IPS DF 4.7 (cell line): Measurements from ENCODE around the gene POLR1E.

Experiments
- DNase-seq: peaks from one replicate; pipeline ENCODE4 v3.0.0-alpha.2; 2013; ENCODE audit warnings: low spot score; ENCODE audit errors: extremely low read depth

POLR1E gene, protein sequence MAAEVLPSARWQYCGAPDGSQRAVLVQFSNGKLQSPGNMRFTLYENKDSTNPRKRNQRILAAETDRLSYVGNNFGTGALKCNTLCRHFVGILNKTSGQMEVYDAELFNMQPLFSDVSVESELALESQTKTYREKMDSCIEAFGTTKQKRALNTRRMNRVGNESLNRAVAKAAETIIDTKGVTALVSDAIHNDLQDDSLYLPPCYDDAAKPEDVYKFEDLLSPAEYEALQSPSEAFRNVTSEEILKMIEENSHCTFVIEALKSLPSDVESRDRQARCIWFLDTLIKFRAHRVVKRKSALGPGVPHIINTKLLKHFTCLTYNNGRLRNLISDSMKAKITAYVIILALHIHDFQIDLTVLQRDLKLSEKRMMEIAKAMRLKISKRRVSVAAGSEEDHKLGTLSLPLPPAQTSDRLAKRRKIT

DNA sequence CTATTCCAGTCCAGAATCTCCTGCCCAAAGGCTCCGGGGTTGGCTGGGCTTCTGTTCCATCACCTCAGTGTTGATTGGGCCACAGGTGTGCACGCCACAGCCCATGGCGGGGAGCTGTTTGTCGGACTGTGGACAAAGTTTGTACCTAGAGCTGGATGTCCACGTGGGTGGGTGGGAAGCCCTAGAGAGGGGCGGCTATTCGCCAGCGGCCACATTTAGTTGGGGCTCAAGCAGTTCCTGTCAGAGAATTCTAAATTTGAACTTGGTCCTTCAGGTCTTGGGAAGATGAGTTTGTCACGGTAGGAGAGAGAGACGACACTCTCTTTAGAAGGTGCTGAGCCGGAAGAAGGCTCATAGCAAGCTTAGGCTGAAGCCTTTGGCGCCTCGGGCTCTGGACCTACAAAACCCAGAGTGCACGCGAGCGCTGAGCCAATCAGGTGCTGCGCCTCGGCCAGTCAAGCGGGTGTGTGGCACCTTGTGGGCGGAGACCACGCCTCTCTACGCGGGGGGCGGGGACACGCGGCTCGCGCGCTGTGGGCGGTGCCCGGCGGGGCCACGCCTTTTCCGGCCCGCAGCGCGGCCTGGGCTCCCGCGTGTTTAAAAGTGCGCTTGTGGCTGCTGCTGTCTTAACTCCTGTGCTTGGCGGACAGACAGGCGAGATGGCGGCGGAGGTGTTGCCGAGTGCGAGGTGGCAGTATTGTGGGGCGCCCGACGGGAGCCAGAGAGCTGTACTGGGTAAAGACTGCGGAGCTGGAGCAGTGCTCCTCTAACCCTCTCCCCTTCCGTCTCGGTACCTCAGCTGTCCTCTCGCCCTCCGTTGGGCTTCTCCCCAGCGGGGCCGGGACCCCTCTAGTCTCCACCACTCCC lies at the start of gene POLR1E:
Gene POLR1E (plus strand): TSS at position 560 of the 867 bp plus-strand sequence. CDS start 100 bp downstream, at position 660.
- DNase-seq: no peak

DNA sequence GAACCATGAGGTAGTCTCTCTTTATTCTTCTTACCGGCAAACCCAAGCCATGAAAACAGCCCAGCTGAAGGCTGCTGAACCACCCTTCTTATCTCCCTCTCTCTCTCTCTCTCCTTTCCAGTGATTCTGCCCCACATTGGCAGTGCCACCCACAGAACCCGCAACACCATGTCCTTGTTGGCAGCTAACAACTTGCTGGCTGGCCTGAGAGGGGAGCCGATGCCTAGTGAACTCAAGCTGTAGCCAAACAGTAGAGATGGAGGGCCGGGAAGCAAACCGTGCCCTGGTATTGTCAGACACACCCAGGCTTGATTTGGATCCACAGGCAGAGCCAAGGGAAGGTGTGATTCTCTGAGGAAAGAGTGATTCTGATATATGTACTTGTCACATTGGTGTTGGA lies 49.2 kb upstream of the POLR1E start:
- DNase-seq: no peak

DNA sequence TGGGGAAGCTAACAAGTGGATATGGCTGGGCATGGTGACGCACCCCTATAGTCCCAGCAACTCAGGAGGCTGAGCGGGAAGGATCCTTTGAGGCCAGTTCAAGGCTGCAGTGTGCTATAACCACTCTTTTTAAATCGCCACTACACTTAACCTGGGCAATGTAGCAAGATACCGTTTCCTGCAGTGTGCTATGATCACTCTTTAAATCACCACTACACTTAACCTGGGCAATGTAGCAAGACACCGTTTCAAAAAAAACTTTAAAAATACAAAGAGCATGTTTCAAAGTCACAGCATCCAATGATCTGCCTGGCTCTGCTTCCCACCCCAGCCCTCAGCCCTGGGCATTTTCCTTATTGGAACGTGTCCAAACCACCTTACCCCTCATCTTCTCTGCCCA lies 48.7 kb upstream of the POLR1E start:
- DNase-seq: no peak

DNA sequence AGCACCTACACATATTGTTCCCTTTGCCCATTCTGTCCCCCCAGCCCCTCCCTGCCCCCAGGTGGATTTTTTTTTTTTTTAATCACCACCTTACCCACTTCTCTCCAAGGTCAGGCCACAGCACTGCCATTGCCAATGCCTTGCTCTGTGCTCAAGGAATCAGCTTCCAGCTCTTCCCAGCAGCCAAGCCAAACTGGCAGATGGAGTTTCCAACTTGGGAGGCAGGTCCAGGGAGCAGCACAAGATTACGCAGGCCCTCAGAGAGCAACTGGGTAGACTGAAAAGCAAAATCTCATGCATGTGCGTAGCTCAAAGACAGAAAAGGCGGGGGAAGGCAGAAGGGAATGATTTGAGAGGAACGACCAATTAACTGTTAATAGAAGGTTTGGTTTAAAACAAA lies 48.1 kb upstream of the POLR1E start:
- DNase-seq: no peak

DNA sequence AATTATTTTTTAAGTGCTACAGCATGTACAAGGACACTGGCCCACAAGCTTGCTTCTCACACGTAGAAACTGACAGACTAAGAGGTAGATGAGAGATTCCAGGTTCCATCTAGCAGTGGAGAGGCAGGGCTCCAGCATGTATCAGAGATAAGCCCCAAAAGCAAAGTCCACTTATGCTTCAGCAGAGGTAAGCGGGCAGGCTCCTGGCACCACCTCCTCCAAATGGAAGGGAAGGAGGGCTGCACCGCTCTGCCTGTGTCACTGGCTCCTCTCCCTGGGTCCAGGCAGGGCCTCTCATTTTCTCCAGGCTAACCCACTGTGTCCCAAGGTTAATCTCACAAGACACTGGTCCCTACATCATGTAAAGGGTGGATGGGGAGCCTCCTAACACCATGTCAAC lies 47.4 kb upstream of the POLR1E start:
- DNase-seq: no peak

DNA sequence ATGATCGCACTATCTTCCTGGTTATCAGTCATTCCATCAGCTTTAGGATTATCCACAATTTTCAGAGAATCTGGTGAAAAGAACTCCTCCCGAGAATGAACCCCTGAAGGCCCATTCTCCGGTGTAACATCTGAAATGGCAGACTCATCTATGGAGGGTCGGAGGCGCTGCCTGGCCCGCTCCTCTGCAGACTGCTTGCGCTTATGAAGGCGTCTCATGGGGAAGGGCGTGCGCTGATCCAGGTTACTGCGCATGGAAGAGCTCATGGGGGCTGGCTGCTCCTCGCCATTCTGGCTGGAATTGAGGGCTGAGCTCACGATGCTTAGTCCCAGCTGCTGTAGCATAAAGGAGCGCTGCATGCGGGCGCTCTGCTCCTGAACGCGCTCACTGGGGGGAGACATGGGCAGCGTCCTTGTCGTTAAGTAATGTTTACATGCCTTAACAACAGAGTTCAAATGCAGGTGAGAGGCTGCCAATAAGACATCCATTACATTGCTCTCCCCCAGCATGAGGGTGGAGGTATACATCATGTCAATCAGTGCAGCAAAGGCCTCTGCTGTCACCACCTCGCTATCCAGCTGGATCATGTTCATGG lies 43.9 kb upstream of the POLR1E start:
- DNase-seq: no peak

DNA sequence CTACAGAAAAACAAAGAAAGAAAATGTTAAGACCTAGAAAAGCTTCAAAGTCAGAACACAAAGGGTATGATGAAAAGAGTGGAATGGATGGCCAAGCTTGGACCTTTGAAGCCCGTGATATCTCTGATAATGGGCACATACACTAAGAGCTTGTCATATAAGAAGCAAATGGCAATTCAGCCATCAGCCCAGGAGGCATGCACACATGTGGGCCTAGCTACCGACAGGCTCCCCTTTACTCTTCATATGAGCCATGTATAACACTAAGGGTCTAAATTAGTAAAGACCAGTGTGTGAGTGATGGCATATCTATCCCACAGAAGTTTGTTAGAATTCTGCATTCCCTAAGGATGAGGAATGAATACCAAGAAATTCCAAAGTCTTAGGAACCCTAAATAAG lies 43.2 kb upstream of the POLR1E start:
- DNase-seq: no peak

DNA sequence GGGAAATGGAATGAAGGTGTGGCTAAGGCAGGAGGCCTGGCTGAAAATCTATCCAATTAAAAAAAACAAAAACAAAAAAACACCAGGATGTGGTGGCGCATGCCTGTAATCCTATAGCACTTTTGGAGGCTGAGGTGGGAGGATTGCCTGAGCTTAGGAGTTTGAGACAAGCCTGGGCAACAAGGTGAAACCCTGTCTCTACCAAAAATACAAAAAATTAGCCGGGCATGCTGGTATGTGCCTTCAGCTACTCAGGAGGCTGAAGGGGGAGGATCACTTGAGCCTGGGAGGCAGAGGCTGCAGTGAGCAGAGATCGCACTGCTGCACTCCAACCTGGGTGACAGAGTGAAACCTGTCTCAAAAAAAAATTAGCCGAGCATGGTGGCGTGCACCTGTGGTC lies 42.2 kb upstream of the POLR1E start:
- no peak for DNase-seq

DNA sequence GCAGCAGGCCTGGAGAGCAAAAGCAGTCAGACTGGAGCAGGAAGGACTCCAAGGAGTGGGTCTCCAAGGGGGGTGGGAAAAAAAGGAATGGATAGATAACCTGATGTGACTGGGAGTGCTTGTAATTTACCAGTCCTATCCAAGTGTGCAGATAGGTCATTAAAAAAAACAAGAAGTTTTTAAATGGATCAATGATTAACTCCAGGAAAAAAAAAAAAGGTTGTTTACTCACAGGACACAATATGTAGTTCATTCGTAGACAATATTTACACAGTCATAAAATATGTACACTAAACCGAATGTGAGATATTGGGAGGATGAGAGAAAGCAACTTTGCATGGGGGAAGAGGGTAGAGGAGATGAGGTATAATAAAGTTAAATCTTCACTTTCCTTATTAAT lies 40.9 kb upstream of the POLR1E start:
- no peak for DNase-seq

DNA sequence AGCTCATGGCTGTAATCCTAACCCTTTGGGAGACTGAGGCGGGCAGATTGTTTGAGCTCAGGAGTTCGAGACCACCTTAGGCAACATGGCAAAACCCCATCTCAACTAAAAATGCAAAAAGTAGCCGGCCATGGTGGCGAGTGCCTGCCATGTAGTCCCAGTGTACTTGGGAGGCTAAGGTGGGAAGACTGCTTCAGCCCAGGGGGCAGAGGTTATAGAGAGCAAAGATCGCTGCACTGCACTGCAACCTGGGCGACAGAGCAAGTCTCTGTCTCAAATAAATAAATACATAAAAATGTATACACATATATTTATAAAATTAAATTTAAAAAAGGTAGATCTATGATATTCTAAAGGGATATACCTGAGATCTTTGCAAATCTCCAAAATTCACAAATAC lies 39.9 kb upstream of the POLR1E start:
- DNase-seq: no peak

DNA sequence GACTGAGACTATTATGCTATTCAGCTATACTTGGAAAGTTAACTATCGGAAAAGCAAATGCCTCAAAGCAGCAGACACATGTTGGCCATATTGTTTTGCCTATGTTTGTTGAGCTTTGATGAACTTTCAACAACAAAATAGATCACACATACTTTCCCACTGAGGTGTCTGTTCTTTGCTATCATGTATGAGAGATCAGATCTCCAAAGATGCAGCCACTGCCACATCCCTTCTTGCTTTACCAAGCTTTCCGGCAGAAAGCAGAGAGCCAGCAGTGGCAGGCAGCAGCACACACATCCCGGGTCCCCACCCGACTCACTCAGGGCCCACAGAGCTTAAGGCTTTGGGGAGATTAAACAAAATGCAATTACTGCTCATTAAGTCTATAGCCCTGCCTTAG lies 39.3 kb upstream of the POLR1E start:
- no peak for DNase-seq

DNA sequence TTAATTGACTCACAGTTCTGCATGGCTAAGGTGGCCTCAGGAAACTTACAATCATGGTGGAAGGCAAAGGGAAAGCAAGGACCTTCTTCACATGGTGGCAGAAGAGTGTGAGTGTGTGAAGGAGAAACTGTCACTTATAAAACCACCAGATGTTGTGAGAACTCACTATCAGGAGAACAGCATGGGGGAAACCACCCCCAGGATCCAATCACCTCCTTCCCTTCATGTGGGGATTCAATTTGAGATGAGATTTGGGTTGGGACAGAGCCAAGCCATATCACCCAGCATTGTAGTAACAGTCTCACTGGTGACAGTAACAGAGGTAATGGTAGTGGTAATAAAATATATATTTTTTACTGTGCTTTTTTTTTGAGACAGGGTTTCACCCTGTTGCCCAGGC lies 38.6 kb upstream of the POLR1E start:
- DNase-seq: no peak

DNA sequence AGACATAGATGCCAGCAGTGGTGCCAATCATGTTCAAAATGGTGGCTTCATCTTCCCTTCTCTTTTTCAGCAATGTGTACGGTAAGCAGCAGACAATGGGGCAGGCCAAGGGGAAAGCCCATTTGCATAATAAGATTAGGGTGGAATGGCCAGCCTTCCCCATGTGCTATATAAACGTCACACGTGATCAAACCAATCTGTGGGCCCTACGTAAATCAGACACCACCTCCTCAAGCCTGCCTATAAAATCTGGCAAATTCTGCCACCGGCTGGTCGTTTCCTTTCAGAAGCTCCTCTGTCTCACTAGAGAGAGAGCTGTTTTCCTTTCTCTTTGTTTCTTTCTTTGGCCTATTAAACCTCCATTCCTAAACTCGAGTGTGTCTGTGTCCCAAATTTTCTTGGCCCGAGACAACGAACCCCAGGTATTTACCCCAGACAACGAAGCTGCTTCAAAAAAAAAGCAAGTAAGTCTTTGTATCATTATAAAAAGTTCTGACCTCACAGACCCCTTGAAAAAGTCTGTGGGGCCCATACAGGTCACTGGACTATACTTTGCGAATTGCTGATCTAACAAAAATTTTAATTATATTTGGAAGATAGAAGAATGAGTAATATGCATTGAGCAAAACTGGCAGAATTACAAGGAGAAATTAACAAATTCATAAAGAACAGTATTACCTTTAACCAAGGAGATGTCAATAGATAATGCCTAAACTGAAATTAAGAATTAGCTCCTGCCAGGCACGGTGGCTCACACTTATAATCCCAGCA lies 35.7 kb upstream of the POLR1E start:
- DNase-seq: no peak

DNA sequence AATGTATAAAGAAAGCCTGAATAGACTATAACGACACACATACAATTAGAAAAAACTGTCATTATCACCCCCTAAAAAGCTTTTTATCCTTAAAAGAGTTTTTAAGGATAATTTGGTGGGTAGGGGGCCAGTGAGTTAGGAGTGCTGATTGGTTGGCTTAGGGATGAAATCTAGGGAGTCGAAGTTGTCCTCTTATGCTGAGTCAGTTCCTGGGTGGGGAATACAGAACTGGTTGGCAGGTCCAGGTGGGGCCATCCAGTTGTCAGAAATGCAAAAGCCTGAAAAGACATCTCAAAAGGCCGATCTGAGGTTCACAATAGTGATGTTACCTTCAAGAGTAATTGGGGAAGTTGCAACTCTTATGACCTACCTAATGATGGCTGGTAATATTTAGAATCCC lies 34.1 kb upstream of the POLR1E start:
- DNase-seq: no peak

DNA sequence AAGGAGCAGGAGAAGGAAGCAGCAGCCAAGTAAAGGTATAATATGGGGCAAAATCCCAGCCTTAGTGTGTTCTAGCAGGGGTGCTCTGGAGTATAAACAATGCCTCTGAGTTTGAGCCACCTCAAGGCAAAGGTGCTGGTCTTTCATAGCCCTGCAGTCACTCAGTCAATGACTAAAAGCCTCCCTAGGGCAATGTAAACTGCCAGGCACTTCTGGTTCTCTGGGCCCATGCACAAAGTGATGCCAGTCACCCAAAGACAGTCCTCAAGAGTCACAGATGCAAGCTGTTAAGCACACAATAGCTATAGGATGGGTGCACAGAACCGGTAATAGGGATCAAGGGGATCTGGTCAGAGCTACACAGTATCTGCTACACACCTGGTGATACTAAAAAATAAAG lies 33.1 kb upstream of the POLR1E start:
- DNase-seq: no peak

DNA sequence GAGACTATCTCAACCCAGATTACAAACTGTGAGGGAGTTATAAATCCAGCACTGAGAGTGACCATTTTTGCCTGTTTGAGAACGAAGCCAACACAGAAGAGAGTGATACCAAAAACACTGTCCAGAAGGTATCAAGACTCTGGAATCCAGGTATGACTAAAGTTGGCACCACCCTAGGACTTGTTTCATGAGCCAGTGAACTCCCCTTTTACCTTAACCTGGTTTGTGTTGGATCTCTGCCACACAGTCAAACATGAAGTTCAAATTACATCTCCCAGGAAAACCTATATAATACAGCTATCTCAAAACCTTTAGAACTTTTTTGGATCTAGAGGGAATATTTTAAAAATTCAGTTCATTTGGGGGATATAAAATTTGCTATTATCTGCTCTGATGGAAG lies 31.9 kb upstream of the POLR1E start:
- no peak for DNase-seq

DNA sequence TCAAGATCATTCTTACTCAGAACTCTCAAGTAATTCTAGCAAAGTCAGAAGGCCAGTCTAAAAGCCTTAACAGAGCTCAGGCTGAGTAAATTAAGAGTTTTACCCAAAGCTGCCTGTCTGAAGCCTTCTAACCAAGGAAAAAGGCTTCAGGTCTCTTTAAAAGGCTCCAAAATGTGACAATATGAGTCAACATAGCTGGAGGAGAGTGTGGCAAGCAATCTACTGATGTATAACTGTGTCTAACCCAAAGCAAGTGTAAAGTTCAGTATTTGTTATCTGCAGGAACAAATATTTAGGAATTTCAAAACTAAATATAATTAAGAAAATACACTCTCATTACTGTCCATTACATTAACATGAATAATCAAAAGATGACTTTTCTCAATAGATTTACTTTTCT lies 31.5 kb upstream of the POLR1E start:
- DNase-seq: no peak

DNA sequence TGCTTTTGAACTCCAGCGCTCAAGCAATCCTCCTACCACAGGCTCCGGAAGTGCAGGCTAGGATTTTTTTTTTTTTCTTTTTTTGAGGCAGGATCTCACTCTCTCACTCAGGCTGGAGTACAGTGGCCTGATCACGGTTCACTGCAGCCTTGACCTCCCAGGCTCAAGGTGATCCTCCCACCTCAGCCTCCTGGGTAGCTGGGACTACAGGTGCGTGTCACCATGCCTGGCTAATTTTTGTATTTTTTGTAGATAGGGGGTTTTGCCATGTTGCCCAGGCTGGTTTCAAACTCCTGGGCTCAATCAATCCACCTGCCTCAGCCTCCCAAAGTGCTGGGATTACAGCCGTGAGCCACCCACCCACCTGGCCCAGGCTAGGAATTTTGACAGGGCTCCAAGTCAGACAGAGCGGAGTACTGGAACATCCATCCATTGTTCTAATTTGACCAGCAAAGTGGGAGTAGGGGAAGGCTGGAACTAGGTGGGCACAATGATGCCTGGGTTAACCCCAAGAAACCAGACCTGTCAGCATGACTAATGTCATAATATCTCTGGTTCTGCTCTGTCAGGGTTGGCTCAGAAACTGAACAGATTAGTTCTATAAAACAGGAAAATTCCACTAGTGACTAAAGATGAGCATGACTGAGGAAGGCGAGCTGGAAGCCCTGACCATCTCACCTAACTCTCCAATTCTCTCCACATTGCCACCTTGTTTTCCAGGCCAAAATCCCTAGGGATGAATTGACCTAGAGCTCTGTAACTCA lies 29.7 kb upstream of the POLR1E start:
- DNase-seq: no peak

DNA sequence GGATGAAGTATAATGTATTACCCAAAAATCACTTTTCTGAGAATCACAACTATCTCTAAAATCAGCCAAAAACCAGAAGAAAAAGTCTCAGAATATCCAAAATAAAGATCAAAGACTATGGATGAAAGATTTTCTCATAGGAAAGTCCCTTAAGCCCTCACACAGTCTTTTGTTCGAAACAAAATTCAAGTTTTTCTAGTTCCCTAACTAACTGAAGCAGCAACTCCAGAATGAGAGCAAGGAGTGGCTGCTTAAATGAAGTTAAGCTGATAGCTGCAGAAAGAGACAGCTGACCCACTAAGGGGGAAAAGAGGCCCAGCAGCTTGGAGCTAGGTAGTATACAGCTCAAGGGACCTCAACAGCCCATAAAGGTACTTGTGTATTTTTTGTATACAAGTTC lies 28.9 kb upstream of the POLR1E start:
- DNase-seq: no peak

DNA sequence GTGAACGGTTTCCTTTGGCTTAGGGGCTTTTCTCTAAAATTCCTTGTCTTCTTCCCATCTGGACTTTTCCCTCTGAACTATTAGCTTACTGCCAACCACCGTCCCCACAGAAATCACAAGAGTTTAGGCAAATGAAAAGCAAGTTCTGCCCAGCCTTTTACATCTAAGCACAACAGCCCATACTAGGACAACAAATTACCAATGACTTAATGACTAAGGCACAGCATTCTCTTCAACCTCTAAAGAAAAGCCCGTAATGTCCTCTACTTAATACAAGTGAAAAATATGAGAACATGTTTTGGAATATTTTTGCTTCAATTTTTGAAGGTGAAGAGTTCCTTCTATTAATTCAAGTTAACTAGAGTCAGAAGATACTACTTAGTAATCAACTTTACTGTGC lies 21.7 kb upstream of the POLR1E start:
- no peak for DNase-seq
